ENCODE results near the gene HNF1B.
"Not testable (repeated sequence)": the region's sequence is repeated elsewhere in the genome, so short reads cannot be mapped to it uniquely, and the experiment has no call there.

HNF1B gene

DNA sequence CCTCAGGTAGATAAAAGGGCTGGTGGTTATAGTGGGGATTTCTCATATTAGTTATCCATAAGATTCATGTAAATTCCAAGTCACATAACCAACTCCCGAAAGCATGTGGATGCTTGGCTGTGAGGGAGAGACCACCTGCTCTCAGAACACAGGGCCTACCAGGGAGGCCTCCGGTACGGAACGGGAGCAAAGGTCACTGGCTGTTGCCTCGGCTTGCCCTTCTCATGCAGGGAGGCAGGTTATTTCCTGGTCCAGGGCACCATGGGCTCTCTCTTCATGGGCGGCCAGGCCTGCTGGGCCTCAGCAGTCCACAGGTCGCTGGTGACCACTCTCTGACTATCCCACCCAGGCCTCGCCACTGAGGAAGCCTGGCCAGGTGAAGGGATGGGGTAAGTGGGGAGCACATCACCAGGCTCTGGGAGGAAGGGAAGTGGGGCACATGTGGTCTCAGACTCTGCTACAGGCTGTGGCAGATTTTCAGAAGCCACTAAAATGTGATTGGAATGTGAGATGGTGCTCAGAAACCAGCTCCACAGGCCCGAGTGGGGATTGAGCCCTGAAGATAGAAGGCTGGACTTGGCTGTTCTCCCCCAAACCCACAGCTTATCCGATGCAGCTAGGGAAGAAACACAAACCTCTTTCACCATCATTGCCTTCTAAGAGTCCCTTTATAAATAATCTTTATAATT, 45.4 kb downstream of the HNF1B start:
- FAIRE-seq = no peak

DNA sequence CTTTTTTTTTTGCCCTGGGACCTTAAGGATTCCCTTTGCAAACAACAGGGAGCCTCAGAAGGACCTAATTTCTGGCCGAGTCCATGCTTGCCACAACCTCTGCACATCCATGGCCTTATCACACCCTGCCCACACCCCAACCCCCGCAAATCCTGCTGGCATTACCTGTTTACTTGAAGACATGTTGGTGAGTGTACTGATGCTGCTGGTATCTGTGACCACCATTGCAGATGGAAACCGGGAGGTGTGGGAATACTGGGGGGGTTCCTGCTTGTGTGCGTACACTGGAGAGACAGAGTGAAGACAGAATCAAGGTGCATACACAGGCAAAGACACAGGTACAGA, 46.0 kb downstream of the HNF1B start:
- FAIRE-seq = no peak

DNA sequence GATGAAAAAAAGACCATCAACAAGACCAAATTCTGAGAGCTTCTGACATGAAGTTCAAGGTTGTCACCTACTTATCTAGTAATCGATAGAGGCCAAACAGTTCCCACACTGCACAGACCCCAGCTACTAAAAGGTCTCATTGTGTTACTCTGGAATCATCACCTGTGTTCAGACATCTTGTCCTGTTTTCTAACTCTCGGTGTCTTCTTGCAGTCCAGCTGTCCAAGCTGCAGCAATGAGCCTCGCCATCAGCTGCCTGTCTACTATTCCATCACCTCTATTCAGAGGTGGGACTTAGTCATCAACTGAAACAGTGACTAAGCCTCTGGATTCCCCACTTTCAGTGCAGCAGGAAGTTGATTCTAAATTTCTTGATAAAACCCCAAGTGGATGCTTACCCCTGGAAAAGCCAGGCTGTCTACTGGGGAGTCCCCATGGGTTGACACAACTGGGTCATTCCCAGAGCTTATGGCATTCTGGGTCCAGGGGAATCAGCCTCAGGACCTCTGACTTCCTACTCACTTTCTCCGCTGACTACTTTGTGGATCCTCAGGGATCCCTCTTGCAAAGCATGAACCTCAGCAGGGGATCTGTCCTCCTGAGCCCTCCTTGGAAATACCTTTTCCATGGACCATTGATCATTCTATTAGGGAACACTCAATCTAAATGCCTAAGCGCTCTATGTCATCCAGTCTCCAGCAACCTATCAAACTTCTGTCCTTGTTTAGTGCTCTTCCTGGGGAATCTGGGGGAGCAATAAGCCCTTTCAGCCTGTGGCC, 46.5 kb downstream of the HNF1B start:
- no peak for FAIRE-seq

DNA sequence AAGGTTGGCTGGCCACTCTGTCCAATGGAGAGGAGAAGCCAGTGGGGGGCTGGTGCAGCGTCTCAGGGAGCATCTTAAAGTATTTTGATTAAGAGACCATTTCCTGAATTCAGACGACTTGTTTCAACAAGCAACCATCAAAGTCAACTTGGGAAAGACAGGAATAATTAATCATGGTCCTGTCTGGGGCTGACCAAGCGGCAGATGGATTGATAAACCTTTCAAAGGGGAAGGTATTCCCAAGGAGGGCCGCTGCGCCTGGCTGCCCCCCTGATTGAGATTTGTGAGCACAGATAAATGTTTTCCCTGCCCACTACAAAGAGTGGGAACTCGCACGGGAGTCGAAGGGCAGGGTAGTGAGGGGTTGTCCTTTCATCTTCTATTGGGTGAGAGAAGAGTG, 47.5 kb downstream of the HNF1B start:
- no peak for FAIRE-seq

DNA sequence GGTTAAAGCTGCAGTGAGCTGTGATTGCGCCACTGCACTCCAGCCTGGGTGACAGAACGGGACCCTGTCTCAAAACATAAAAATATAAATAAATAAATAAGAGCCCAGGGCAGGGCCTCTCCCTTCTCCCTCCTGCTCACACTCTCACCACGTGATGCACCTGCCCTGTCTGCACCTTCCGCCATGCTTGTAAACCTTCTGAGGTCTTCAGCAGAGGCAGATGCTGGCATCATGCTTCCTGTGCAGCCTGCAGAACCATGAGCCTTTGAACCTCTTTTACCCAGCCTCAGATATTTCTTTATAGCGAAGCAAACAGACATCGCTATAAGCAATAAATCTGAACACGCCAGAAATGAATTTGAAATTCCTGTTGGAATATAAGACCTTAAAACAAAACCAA, 48.5 kb downstream of the HNF1B start:
- no peak for FAIRE-seq

DNA sequence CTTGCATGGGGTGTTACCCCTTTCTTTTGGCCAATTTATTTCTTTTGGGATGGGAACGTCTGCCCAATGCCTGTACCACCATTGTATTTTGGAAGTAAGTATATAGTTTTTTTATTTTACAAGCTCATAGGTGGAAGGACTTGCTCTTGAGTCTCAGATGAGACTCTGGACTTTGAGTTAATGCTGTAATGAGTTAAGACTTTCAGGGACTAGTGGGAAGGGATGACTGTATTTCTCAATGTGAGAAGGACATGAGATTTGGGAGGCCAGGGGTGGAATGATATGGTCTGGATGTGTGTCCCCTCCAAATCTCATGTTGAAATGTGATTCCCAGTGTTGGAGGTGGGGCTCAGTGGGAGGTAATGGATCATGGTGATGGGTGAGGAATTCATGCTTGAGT, 49.1 kb downstream of the HNF1B start:
- no peak for FAIRE-seq

DNA sequence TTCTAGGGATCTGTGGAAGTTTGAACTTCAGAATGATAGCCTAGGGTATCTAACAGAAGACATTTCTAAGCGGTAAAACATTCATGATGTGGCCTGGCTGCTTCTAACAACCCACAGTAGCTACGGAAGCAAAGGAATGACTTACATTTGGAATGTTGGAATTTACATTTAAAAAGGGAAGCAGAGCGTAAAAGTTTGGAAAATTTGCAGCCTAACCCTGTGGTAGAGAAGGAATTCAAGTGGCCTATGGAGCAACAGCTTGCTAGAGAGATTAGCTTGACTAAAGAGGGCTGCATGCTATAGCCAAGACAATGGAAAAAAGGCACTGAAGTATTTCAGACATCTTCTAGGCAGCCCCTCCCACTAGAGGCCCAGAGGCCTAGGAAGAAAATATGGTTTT, 50.1 kb downstream of the HNF1B start:
- FAIRE-seq = no peak

DNA sequence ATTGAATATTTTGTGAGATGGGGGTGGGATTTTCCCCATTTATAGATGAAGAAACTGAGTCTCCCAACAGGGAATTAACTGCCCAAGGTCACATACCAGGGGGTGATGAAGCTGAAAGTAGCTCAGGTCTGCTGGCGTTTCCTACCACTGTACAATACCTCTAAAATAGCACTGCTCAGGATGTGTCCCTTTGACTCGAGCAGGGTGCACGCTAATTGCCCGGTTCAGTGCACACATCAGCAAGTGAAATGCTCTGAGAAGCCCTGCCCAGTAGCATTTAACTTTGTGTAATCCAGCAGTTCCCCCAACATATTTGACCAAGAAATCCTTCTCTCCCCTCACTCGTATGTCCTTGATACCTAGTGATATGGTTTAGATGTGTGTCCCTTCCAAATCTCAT, 51.5 kb downstream of the HNF1B start:
- no peak for FAIRE-seq

DNA sequence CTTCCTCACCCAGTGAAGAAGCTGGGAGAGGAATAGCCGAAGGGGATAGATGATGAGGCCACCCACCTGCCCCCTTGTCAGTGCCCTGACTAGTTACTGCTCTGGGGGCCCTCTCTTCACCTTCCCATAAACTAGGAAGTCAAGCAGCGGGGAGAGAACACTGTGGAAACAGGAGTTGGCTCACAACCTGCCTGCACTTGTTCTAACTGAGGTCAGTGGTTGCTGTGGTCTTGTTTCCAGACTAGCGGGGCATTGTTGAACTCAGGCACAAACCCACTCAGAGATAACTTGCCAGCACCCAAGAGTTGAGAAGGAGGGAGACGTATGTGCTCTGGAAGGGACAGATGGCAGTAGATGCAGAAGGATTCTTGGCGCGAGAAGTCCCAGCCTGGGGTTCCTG, 53.1 kb downstream of the HNF1B start:
- FAIRE-seq = no peak

DNA sequence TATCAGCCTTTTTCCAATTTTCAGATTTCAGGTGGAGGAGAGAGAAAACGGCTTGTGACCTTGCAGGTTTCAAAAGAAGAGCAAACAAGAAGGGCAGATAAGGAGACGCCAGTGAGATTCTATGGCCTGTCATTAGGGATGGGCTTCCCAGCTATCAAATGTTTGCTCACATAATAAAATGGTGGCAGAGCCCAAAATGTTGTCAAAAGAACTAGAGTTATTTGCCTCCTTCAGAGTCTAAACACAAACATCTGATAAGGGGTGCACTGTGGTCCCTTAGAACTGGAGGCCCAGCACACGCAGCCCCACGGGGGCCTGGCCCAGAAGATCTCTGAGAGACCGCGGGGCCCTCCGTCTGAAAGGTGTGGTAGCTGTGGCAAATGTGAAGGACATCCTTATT, 55.5 kb downstream of the HNF1B start:
- no peak for FAIRE-seq

DNA sequence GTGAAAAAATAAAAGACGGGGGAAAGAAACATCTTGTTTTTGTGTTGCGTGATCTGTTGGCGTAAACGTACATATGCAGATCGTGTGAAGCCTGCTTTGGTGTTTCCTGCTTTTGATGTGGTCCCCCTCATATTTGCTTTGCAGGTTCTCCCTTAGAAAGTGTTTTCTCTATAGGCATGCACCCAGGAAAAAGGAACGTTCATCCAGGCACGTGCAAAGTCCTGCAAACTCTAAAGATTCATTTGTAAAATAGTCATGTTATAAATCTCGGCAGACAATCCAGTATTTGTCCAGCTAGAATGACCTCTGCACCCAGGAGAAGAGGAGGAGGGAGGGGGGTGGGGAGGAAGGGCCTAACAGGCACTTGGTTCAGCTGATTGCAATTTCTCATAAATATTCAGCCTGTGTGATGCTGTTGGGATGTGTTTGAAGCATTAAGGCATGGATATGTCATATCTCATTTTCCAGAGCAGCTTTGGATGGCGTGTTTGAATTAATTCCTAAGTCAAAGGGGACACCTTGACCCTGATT, 61.3 kb downstream of the HNF1B start:
- no peak for FAIRE-seq

DNA sequence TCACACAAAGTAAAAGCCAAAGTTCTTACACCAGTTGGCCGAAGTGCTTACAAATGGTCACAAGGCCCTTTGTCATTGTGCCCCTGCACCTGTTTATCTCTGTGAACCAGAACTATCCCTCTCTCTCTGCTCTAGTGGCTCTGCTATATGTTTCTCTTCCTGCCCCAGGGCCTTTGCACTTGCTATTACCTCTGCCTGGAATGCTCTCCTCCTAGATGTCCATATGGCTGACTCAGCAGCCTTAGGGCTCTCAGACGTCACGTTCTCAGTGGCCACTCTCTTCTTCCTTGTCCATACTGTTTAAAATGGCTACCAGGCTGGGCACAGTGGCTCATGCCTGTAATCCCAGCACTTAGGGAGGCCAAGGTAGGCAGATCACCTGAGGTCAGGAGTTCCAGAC, 62.9 kb downstream of the HNF1B start:
- FAIRE-seq = no peak

DNA sequence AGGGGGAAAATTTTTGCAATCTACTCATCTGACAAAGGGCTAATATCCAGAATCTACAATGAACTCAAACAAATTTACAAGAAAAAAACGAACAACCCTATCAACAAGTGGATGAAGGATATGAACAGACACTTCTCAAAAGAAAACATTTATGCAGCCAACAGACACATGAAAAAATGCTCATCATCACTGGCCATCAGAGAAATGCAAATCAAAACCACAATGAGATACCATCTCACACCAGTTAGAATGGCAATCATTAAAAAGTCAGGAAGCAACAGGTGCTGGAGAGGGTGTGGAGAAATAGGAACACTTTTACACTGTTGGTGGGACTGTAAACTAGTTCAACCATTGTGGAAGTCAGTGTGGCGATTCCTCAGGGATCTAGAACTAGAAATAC, 64.9 kb downstream of the HNF1B start:
- not testable (repeated sequence) for FAIRE-seq

DNA sequence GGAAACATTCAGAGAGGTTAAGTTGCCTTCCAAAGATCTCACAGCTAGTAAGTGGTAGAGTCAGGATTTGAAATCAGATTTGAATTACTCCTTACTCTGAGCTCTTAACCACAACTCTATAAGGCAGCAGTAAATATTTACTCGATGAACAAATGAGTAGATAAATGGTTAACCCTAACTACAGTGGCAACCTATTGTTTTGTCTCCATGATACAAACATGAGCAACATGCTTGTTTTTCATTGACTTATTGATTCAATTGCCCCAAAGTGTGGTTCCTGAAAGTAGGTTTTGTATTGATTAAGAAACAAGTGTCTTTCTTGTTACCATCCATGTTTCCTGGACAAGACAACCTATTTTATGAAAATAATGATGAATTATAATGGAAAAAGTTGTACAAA, 66.8 kb downstream of the HNF1B start:
- FAIRE-seq = no peak

DNA sequence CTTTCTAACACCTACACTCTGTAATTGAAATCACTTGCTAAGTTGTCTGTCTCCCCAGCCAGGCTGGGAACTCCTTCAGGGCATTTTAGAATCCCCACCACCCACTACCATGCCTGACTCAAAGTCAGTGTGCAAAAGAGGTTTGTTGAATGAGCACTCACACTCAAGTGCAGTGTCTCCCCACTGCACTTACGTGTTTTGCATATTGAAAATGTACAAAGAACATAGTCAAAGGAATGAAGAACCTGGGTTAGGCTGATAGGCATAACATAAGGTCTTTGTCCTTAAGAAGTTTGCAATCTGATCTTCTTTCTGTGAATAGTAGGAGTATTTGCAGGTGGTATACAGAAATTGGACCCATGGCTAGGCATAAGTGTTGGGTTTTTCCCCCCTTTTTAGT, 67.8 kb downstream of the HNF1B start:
- no peak for FAIRE-seq

DNA sequence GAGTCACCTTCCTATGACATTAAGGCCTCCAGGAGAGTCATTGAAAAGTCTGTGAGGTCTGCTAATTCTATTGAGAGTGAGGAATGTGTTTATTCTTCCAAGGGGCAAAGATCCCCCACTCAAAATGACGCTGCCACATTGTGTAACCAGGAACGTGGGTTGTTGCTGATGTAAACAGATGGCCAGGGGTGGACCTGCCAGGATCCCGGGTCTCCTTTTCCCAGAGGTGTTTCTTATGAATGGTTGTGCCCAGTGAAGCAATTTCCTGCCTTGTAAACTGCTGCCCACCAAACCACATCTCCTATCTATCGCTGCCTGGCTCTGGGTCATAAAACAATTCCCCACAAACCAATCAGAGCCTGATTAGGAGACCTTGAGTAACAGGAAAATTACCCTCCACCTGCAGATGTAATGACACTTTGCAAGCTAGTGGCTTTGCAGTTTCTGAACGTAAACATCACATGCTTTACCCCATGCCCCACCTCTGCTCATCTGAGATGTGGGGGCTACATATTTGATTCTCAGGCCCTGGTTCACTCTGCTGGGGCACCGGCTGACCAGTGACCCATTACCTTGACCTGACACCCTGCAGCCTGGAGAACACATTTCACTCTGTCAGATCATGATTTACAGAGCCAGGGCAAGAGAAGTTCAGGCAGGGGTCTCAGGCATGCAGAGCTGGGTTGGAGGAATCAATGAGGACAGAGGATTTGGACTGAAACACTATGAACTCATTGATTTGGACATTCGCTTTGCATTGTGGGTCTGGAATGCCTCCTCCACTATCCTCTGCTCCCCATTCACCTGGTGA, 68.5 kb downstream of the HNF1B start:
- no peak for FAIRE-seq

DNA sequence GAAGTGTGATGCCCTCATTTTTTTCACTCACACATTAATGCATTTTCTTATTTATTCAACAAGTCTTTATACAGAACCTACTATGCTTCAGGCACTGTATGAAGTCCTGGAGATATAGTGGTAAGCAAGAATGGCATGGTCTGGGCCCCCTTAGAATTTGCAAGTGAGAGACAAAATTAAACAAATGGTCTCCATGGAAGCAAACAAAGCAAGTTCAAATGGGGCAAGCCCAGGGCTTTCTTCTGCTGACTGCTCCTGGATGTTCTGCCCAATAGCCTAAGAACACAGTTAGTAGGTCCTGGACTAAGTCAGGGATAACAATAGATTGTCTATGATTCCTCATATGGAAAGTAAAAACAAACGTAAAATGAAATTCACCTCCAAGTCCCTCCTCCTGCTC, 70.3 kb downstream of the HNF1B start:
- no peak for FAIRE-seq

DNA sequence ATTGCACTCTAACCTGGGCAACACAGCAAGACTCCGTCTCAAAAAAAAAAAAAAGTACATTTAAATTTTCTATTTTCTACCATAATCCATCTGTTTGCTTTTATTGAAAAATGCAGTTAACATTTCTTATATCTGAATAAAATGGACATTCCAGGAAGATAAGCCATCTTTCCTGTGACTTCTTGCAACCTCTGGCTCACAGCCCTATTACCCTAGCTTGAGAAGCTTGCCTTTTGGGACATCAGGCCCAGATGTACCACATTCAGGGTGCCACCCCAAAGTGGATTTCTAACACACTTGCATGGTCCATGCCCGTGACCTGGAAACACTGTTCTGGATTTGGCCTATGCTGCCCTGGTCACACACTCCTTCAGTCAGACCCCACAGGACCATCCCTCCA, 71.5 kb downstream of the HNF1B start:
- FAIRE-seq = no peak

DNA sequence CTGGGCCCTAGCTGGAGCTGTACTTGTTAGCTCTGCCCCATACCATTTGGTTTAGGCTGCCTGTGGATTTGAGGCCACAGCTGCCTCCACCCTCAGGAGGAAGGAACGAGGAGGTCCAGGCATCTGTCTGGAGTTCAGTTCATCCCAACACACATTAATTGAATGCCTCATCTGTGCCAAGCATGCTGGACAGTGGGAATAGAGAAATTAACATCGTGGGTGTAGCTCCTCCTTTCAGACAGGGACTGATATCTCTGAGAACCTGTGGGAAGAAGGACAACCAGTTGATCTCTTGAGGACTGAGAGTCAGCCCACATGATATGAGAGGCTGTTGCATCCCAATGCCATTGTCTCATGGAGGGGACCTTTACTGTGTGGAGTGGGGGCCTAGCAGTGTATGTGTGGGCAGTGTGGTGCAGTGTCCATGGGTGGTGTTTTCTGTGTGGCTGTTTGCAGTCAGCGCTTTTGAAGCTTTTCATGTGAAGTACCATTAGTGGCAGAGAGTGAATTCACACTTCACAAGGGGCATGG, 72.2 kb downstream of the HNF1B start:
- FAIRE-seq = no peak

DNA sequence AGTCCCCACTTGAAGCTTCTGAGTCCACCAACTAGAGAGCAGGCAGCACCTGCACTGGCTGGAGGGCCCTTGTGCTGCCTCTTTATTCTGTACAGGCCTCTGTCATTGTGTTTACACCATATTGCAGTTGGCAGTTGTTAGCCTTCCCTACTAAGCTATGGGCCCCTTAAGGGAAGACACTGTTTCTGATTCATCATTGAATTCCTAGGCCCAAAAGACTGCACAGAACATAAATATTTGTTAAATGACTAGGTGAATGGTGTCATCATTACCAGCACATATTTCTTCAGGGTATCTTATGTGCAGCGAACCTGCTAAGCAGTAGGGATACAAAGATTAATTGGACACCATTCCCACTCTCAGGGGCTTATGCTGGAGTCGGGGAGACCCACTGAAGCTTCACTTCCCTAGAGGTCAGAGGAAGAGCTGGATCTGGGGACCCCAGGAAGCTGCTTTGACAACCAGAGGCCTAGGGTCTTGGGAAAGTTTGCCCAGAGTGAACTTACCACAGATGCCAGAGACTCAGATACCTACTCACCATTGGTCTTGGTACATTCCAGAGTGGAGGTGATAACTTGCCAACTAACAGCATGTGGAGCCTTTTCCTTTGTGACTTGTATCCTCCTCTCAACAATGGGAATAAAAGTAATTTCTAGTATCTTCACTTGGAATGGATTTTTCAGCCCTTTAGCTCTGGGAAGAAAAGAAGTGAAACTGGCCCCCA, 72.9 kb downstream of the HNF1B start:
- no peak for FAIRE-seq

DNA sequence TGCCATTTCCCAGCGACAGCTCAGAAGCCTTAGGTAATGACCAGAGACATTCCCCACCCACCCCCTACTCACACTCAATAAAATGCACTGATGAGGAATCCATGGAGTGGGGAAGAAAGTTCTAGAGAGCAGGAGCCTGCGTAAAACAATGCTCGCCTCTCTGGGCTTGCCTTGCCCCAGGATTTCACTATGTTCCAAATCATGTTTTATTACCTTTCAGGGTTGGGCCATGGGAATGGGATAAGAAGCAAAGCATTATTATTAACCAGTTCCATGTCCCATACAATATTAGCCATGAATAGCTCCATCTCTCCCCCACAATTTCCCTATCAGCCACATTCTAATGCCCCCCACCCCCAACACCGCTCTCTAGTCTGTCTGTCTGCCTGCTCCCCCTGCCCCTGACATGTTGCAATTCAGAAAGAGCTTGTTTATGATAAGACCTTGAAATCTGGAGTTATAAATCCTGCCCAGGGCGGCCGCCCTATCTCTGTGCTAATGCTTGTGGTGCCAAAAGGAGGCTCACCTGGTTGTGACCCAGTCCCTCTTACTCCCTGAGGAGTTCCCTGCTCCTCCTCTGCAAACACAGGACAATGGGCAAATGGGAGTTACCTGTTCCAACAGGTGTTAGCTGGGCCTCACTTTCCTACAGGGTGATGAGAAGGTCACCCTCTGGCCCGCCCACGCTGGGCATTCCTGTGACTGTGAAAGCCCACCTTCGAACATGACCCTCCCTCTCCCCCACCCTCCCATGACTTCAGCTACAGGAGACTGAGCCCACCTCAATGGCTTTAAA, 73.6 kb downstream of the HNF1B start:
- FAIRE-seq = no peak

DNA sequence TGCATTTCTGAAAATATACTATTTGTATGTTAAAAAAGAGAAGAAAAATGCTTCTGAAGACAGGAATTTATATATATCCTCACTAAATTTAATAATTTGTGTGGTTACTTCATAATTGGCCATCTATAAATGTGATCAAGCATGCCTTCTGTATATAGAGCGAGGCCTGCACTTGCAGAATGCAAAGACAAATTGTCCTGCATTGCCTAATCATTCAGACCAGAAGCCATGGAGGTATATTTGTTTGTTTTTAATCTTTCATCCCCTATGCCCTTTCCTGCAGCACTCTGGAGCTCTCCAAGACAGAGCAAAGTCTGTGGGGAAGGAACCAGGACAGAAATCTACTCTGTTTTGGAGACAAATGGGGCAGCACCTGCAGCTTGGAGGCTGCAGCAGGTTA, 77.8 kb downstream of the HNF1B start:
- no peak for FAIRE-seq

Measured in A204.1 (cell line).